GM12891 (cell line): Measurements from ENCODE around the gene SIRPB1.

Experiments
- PAX5 ChIP-seq: IDR thresholded peaks from 2 replicates; pipeline ENCODE4 v1.6.1; 2011; ENCODE audit warnings: low read length, moderate library complexity, mild to moderate bottlenecking; ENCODE audit not compliant: insufficient read depth, severe bottlenecking
- POLR2A ChIP-seq: IDR thresholded peaks from 2 replicates; pipeline ENCODE4 v1.6.1; 2011; ENCODE audit warnings: low read depth, low read length, control low read depth
- POLR2AphosphoS5 ChIP-seq: IDR thresholded peaks from 2 replicates; pipeline ENCODE4 v1.6.1; 2011; ENCODE audit warnings: low read depth, low read length, control low read depth
- POU2F2 ChIP-seq: IDR thresholded peaks from 2 replicates; pipeline ENCODE4 v1.6.1; 2011; ENCODE audit warnings: low read depth, mild to moderate bottlenecking, control low read depth, low read length, moderate library complexity
- SPI1 ChIP-seq: IDR thresholded peaks from 2 replicates; pipeline ENCODE4 v1.6.1; 2011; ENCODE audit warnings: low read depth, low read length, control low read depth
- TAF1 ChIP-seq: IDR thresholded peaks from 2 replicates; pipeline ENCODE4 v1.6.1; 2011; ENCODE audit warnings: low read depth, low read length, control low read depth

DNA sequence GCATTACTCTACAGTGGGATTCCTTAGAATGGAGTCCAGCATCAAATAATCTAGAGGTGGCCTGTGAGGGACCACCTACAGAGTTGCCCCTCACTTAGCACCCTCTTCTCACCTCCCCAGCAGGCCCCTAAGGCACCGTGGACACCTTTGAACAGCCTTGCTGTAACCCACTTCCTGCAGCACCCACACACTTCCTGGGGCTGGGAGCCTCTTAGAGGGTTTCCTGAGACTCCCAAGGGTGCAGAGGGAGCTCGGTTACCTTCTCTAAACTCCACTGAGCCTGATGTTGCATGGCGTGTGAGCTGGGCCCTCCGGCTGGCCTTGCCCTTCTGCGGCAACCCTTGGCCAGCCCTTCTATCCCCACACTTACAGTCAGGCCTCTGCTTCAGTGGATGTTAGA is 45.1 kb upstream of the SIRPB1 start:
- no peak for TF ChIP-seq POLR2A
- no peak for TF ChIP-seq POLR2AphosphoS5
- TF ChIP-seq PAX5 = no peak
- TF ChIP-seq TAF1 = no peak
- TF ChIP-seq POU2F2 = no peak
- no peak; the same call in 1 of the 2 replicates for TF ChIP-seq SPI1
